ENCODE measurements around the gene GABBR2. TPM values are rescaled to one million over a fixed set of nuclear protein-coding genes. Genes with fewer than 3 reads are reported as not detected.

GABBR2 gene
- total and polyA plus RNA-seq, 2 of the 8 experiments (the other 6 are each of a cell fraction or from before 2014, with no cell fraction given): 0.50 to 1.2 TPM

DNA sequence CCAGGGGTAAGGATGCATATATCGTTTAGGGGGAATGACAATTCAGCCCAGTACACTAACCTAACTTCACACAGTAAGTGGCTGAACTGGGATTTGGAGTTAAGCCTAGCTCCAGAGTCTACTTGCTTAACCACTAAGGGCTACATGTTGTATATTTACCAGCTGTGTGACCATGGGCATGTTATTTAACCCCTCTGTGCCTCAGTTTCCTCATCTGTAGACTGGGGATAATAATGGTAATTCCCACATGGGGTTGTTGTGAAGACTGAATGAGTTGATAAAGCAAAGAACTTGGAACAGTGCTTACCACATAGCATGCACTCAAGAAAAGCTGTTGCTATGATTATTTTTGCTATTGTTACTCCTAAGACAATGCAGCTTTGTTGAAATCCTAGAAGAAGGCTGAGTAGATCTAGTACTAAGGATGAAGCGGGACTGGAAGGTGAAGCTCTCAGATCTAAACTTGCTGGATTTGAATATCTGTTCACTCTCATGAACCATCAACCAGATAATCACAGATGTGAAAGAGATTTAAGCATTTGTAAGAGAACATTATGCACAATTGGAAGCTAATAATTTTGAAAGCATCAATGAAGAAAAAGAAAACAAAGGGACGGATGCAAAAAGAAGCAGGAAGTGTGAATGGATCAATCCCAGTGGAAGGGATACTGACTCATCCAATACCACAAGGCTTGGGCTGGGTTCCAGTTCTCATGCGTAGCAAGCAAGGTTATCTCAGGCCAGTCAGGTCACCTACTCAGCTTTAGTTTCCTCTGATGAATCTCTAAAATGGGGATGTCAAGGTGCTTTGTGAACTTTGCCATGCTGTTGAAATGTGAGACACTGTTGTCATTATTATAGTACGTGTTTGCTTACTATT lies 374.8 kb downstream of the GABBR2 start:
- no peak overlapping the region for H3K56ac ChIP-seq (replicated peaks; ENCODE audit: insufficient read length, low read depth, low read length)
- H2AFZ ChIP-seq (ENCODE audit: low read length): no peak overlapping the region
- no peak overlapping the region for H2BK5ac ChIP-seq (ENCODE audit: low read depth, low read length)
- WGBS, 2 experiments (ENCODE audit: extremely low coverage in 1 of 2, insufficient coverage in 1 of 2, insufficient read length in 1 of 2, insufficient replicate concordance in 2 of 2, low coverage in 1 of 2, low lambda C conversion rate in 2 of 2, missing lambda C conversion rate in 1 of 2): 88% methylated on average over 5 of the region's 5 CpGs; no CpG with 5 or more reads in 1 of the 2 experiments
- no peak overlapping the region for H3K18ac ChIP-seq (ENCODE audit: extremely low read depth, low read length)
- DNase-seq (ENCODE audit: low read depth in 1 of 2, low spot score in 2 of 2) (no peak), FAIRE-seq (no peak)
- H2AK5ac ChIP-seq (ENCODE audit: low read depth, low read length): no peak overlapping the region
- no peak overlapping the region for H2BK120ac ChIP-seq (replicated peaks; ENCODE audit: low read depth, low read length)
- H3K27ac ChIP-seq (ENCODE audit: low read depth, low read length): no peak overlapping the region
- H3K9me3 ChIP-seq (ENCODE audit: insufficient read depth in 2 of 2, low read depth in 1 of 2, low read length in 1 of 2): no peaks in the 10 kb centered on the region
- no peaks in the 10 kb centered on the region for H3K79me2 ChIP-seq (ENCODE audit: control insufficient read depth in 1 of 2, insufficient read depth in 2 of 2, low read length in 2 of 2)
- H3K4me1 ChIP-seq (replicated peaks in 1 of 4; ENCODE audit: control insufficient read depth in 3 of 4, insufficient read depth in 4 of 4, low read length in 3 of 4): no peaks in the 10 kb centered on the region
- H3K23me2 ChIP-seq (ENCODE audit: low read depth, low read length): no peaks in the 10 kb centered on the region
- no peak overlapping the region for H4K8ac ChIP-seq (ENCODE audit: extremely low read depth, insufficient read depth, low read length)
- no peak overlapping the region for H2BK20ac ChIP-seq (ENCODE audit: low read length)
- H3K9ac ChIP-seq (replicated peaks in 1 of 4; ENCODE audit: extremely low read depth in 1 of 4, low read depth in 3 of 4, low read length in 3 of 4): no peak overlapping the region
- no peaks in the 10 kb centered on the region for H3K36me3 ChIP-seq (ENCODE audit: control insufficient read depth in 2 of 4, insufficient read depth in 4 of 4, low read length in 3 of 4)
- no peak for TF ChIP-seq CBX8 (IDR thresholded peaks at IDR 0.05; ENCODE audit: borderline replicate concordance, low read depth, low read length)
- TF ChIP-seq, protein P1, sequence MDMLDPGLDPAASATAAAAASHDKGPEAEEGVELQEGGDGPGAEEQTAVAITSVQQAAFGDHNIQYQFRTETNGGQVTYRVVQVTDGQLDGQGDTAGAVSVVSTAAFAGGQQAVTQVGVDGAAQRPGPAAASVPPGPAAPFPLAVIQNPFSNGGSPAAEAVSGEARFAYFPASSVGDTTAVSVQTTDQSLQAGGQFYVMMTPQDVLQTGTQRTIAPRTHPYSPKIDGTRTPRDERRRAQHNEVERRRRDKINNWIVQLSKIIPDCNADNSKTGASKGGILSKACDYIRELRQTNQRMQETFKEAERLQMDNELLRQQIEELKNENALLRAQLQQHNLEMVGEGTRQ (IDR thresholded peaks at IDR 0.05; ENCODE audit: low read length): no peak
- TF ChIP-seq CEBPB (IDR thresholded peaks at IDR 0.05; ENCODE audit: low read depth, low read length): no peak
- no peak for TF ChIP-seq CREB1 (IDR thresholded peaks at IDR 0.05)
- no peak for TF ChIP-seq GTF2F1 (IDR thresholded peaks at IDR 0.05; ENCODE audit: borderline replicate concordance, low read depth, low read length)
- TF ChIP-seq RFX5 (IDR thresholded peaks at IDR 0.05; ENCODE audit: borderline replicate concordance, low read depth, low read length): no peak
- no peak for TF ChIP-seq POU5F1 (IDR thresholded peaks at IDR 0.05; ENCODE audit: low read depth, low read length)
- H3K4me2 ChIP-seq (ENCODE audit: insufficient read depth in 1 of 2, low read depth in 2 of 2, low read length in 2 of 2): no peak overlapping the region
- no peaks in the 10 kb centered on the region; a peak in 1 of 7 replicates for H3K27me3 ChIP-seq (replicated peaks in 1 of 4; ENCODE audit: control insufficient read depth in 3 of 4, extremely low read depth in 1 of 4, insufficient read depth in 3 of 4, low read length in 3 of 4)
- no peak overlapping the region for H4K91ac ChIP-seq (replicated peaks; ENCODE audit: insufficient read length, low read length)
- H3K14ac ChIP-seq (ENCODE audit: insufficient read length): no peak overlapping the region
- H4K20me1 ChIP-seq (replicated peaks in 1 of 2; ENCODE audit: control insufficient read depth in 1 of 2, insufficient read depth in 2 of 2, low read length in 2 of 2): no peaks in the 10 kb centered on the region
- ChIA-PET CTCF (ENCODE audit: partially characterized antibody) (interaction anchor here (0.9 to 1.5 kb wide), 3 partner anchors 46 to 440 kb away, joined by 3 to 5 read pairs (median 5); no protein-coding TSS in a partner anchor), POLR2A (ENCODE audit: partially characterized antibody) (no interaction called here)
- no peak overlapping the region for H4K5ac ChIP-seq (ENCODE audit: insufficient read length, low read depth, low read length)
- H2BK15ac ChIP-seq (ENCODE audit: low read length): no peak overlapping the region
- H3K4me3 ChIP-seq (ENCODE audit: extremely low read depth in 1 of 4, insufficient read depth in 2 of 4, low read depth in 3 of 4, low read length in 4 of 4): no peak overlapping the region
- H3K23ac ChIP-seq (ENCODE audit: insufficient read length): no peak overlapping the region
- H3K4ac ChIP-seq (replicated peaks; ENCODE audit: insufficient read length, low read depth, low read length): no peak overlapping the region
- no peak overlapping the region for H2BK12ac ChIP-seq (ENCODE audit: low read depth, low read length)
- H3K79me1 ChIP-seq (ENCODE audit: low read depth, low read length): no peaks in the 10 kb centered on the region

All from H1 (cell line).